Stimulated activated CD4-positive, alpha-beta T cell treated with anti-CD3 and anti-CD28 coated beads, TNF-alpha, amount 100 ng/mL, for 48 hours (primary cell): Measurements from ENCODE around the gene IQUB.
"Not testable (repeated sequence)": the region's sequence is repeated elsewhere in the genome, so short reads cannot be mapped to it uniquely, and the experiment has no call there.

ENCODE experiments used
- DNase-seq, 3 donors: peaks; one replicate each; pipeline ENCODE4 v3.0.0-alpha.2; 2020; ENCODE audit warnings: low read depth in 3 of 3

The IQUB gene

GRCh38 chr7:123534383-123535260, at the start of gene IQUB:
TSS of gene IQUB (minus strand) at chr7:123534595. CDS start at chr7:123512340, 22,255 bp downstream.
- DNase-seq, result peak; percentile 93 to 99 (median 95)

GRCh38 chr7:123583821-123584220, 49.4 kb upstream of the IQUB start:
- DNase-seq, result no peak

- DNase-seq, result no peak
Observed at GRCh38 chr7:123581162-123581459, 46.7 kb upstream of the IQUB start.

DNA sequence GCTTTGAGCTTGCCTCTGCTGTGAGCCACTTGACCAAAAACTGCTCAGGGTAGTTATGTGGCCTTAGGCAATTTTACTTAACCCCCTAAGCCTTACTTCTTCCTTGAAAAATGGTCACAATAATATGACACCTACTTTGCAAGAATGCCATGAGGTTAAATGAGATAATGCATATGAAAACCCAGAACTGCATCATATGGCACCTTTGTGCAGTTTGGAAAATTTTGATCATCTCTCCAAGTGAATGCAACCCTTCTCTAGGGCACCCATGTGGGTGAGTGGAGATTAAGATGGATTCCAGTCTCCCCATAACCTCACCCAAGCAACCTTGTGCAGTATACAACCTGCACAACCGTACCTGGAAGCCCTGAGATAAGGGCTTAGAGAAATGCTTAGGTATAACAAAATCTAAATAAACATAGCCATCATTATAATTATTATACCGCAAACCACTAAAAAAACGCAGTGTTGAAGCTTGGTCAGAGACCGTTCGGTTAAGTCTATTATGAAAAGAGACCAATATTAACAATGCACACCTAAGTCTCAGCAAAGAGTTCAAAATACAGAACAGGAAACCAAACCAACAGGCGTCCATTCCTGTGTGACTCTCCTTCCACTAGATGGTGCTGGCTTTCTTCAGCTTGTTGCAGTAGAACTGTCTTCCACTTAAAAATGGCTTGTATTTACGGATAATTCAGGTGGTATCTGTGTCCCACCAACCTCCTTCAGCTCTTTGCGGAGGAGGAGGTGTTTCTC, 46.2 kb upstream of the IQUB start:
- no peak for DNase-seq

GRCh38 chr7:123579416-123579815, 45.0 kb upstream of the IQUB start:
- no peak for DNase-seq

GRCh38 chr7:123573896-123574467, 39.6 kb upstream of the IQUB start:
- DNase-seq, result no peak

- no peak for DNase-seq
Observed at GRCh38 chr7:123573341-123573740, 38.9 kb upstream of the IQUB start.

DNA sequence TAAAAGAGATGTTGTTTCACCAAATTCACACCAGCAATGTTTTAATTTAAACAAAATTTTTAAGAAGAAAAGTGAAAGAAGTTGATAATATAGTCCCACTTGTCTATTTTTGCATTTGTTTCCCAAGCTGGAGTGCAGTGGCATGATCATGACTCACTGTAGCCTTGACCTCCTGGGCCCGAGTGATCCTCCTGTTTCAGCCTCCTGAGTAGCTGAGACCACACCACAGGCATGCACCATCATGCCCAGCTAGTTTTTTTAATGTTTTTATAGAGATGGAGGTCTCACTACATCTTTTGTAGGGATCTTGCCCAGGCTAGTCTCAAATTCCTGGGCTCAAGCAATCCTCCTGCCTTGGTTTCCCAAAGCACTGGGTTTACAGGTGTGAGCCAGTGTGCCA, 37.3 kb upstream of the IQUB start:
- no peak for DNase-seq

DNA sequence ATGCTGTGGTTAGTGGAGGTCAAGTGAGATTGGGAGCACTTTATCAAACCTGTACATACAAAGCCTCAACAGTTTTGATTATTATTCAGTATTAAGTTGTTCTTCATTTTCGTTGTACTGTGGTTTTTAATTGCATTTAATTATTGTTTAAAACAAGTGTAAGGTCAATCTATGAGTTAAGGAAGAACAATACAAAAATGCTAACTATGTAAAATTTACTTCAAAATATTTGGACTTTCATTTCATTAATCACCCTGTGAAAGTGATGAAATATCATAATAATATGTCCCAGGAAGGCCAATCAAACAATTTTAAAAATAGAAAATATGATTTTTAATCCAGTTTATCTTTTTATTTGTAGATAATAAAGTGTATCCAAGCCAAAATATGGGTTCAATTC, 36.8 kb upstream of the IQUB start:
- no peak for DNase-seq

DNA sequence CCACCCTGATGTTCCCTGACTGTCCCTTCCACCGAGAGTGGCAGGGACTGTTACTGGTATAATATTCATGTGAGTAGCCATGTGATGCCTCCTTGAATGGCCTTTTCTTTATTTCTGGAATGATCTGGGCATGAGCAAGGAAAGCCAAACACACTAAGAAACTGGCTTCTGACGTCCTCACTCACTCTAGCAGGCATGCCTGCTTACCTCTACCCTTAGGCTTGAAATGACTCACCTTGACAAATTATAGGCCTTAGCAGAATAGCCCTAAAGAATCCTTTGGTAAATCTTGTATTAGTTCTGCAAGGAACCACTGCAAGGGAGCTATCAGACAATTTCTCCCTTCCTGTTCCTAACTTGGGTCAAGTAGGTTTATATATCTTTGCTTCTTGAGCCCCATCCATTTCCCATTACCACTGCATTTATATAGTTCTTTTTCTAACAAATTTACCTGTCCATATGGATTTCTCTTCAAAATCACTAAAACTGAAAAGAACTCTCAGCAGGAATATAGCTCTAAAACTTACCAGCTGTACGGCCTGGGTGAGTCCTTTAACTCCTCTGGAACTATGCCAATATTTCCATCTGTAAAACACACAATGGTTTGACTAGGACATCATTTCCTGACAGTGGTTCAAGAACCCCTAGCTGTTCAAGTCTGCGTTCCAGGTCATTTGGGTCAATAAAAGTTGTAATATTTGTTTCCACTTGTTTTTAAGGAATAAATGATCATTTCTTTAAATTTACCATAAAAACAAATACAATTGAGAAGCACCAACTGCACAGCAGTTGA, 36.2 kb upstream of the IQUB start:
- no peak for DNase-seq

GRCh38 chr7:123569352-123570010, 35.1 kb upstream of the IQUB start:
- DNase-seq, result no peak

DNA sequence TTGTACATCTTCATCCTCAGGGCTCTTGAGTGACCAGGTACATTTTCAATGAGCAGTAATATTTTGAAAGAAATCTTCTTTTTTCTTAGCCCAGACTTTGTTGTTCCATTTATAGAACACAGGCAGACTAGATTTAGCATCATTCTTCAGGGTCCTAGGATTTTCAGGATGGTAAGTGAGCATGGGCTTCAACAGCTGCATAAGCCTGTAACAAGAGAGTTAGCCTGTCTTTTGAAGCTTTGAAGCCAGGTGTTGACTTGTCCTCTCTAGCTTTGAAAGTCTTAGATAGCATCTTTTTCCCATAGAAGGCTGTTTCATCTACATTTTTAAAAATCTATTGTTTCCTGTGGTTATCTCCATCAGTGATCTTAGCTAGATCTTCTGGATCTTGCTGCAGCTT, 27.7 kb upstream of the IQUB start:
- no peak for DNase-seq

DNA sequence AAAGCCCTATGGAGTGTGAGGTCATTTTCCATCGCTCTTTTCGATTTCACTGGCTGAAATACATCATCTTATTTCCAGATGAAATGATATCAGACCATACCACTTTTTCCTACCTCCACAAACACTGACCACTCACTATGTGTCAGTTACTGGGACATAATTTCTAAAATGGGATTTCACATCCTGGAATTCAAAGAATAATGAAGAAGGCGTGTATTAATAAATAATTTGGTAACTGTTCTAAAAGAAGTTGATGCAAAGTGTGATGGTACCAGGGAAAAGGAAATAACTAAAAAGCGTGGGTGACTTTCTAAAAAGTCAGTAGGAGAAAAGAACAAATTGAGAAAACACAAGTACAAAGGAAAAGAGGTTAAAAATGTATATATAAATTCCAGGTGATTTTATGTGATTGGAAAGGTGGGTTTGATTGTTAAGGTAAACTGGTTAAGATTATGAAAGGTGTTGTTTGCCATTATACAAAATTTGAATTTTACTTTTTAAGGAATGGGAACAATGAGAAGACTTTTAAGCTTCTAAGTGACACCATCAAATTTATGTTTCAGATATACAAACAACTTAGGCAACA, 24.0 kb upstream of the IQUB start:
- no peak for DNase-seq

GRCh38 chr7:123557398-123558288, 23.2 kb upstream of the IQUB start, which contains the start of gene NDUFA5:
TSS of gene NDUFA5 (minus strand) at chr7:123557818. CDS start at chr7:123557795, 23 bp downstream.
- peak; percentile 93 to 94 (median 93) for DNase-seq

GRCh38 chr7:123557016-123557397, 22.6 kb upstream of the IQUB start:
- DNase-seq, result no peak

DNA sequence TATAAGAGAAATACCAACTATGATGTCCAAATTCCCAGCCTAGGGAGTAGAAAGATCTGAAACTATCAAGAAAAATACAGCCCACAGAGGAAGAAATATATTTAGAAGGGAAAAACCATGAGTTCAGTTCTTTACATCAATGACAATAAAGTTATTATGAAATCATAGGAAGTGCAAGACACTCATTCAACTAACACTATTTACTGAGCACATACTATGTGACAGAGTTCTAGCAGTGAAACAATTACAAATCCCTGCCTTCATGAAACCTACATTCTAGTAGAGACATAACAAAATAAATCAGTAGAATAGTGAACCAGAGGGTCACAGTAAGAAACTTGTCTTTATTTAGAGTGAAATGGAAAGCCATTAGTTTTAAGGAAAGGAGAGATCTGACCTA, 21.1 kb upstream of the IQUB start:
- no peak for DNase-seq

DNA sequence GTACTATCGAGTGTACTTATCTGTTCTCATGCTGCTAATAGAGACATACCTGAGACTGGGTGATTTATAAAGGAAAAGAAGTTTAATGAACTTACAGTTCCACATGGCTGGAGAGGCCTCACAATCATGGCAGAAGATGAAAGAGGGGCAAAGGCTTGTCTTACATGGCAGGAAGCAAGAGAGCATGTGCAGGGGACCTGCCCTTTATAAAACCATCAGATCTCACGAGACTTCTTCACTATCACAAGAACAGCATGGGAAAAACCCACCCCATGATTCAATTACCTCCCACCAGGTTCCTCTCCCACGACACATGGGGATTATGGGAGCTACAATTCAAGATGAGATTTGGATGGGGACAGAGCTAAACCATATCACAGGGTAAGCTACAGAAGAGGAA, 18.8 kb upstream of the IQUB start:
- DNase-seq, result no peak

GRCh38 chr7:123552641-123553040, 18.2 kb upstream of the IQUB start:
- no peak for DNase-seq

DNA sequence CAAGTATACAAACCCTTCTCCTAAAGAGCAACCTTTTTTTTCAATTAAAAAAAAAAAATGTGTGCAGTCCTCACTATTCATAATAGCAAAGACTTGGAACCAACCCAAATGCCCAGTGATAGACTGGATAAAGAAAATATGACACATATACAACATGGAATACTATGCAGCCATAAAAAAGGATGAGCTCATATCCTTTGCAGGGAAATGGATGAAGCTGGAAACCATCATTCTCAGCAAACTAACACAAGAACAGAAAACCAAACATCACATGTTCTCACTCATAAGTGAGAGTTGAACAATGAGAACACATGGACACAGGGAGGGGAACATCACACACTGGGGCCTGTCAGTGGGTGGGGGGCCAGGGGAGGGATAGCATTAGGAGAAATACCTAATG, 17.7 kb upstream of the IQUB start:
- not testable (repeated sequence) for DNase-seq

DNA sequence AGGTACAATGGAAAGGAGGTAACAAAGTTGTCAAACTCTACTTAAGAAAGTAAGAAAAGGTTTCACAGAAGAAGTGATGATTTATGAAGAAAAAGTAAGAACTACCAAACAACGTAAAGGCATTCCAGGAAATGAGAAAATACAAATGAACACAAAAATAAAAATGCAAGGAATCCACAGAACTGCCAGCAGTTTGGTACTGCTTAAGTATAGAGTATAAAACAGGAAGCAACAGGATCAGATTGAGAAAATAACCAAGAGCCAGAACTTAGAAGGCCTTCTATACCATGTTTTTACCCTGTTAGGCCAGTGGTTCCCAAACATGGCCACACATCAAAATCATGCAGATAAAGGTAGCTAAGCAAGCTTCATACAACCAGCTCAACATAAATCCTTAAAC, 14.0 kb upstream of the IQUB start:
- DNase-seq, result no peak
